H1 (cell line): Measurements from ENCODE around the gene MPST. TPM values are rescaled to one million over a fixed set of nuclear protein-coding genes. Genes with fewer than 3 reads are reported as not detected.

Source experiments
- CTCF ChIA-PET: fragments of 300-600 bp; sonication (Branson Sonifier 250); formaldehyde crosslinking; loops from one replicate; lab custom pipeline; 2021; ENCODE audit not compliant: partially characterized antibody; lab: Charles Lee
- POLR2A ChIA-PET: fragments of 300-600 bp; sonication (Branson Sonifier 250); formaldehyde crosslinking; loops from one replicate; lab custom pipeline; 2021; ENCODE audit warnings: inconsistent platforms; ENCODE audit not compliant: partially characterized antibody; lab: Charles Lee
- DNase-seq, 2 experiments: peaks; one replicate each; pipeline versions ENCODE4 v3.0.0 to v3.0.0-alpha.2; 2010 to 2022; ENCODE audit warnings: low spot score in 2 of 2, low read depth in 1 of 2, mixed read lengths in 1 of 2
- FAIRE-seq: peaks from 2 replicates; lab custom pipeline; 2011; peaks lifted over from hg19 to GRCh38; lab: Jason Lieb, UNC
- H2AFZ ChIP-seq: 2 replicates; pipeline ENCODE4 v1.8.1; 2012; ENCODE audit warnings: low read length, inconsistent platforms
- H2AK5ac ChIP-seq: 2 replicates; pipeline ENCODE4 v1.6.1; 2013; ENCODE audit warnings: low read depth, low read length
- H2BK120ac ChIP-seq: replicated peaks from 2 replicates; pipeline ENCODE3; 2013; ENCODE audit warnings: low read depth, low read length, inconsistent platforms
- H2BK12ac ChIP-seq: 2 replicates; pipeline ENCODE4 v1.6.1; 2013; ENCODE audit warnings: low read depth, low read length
- H2BK15ac ChIP-seq: 2 replicates; pipeline ENCODE4 v1.6.1; 2013; ENCODE audit warnings: low read length
- H2BK20ac ChIP-seq: 2 replicates; pipeline ENCODE4 v1.6.1; 2013; ENCODE audit warnings: low read length
- H2BK5ac ChIP-seq: 2 replicates; pipeline ENCODE4 v1.6.1; 2013; ENCODE audit warnings: low read depth, low read length
- H3K14ac ChIP-seq: 2 replicates; pipeline ENCODE4 v1.6.1; 2013; ENCODE audit warnings: inconsistent platforms; ENCODE audit not compliant: insufficient read length
- H3K18ac ChIP-seq: 2 replicates; pipeline ENCODE4 v1.6.1; 2013; ENCODE audit warnings: low read length; ENCODE audit errors: extremely low read depth
- H3K23ac ChIP-seq: 2 replicates; pipeline ENCODE4 v1.6.1; 2013; ENCODE audit warnings: inconsistent platforms; ENCODE audit not compliant: insufficient read length
- H3K23me2 ChIP-seq: 2 replicates; pipeline ENCODE4 v1.6.1; 2013; ENCODE audit warnings: low read depth, low read length
- H3K27ac ChIP-seq: 2 replicates; pipeline ENCODE4 v1.6.1; 2011; ENCODE audit warnings: low read depth, low read length, inconsistent platforms
- H3K27me3 ChIP-seq, 4 experiments: replicated peaks in 1 of 4; 1 replicate in 1 of 4; 2 replicates in 3 of 4; pipeline versions ENCODE4 v1.6.1 to v1.8.1; 2011 to 2013; ENCODE audit warnings: low read length in 3 of 4, mild to moderate bottlenecking in 3 of 4, inconsistent platforms in 2 of 4, mixed read lengths in 2 of 4, moderate library complexity in 1 of 4; ENCODE audit not compliant: control insufficient read depth in 3 of 4, insufficient read depth in 3 of 4; ENCODE audit errors: extremely low read depth in 1 of 4
- H3K36me3 ChIP-seq, 4 experiments: 2 replicates each; pipeline versions ENCODE4 v1.6.1 to v1.8.1; 2011 to 2013; ENCODE audit warnings: mild to moderate bottlenecking in 4 of 4, low read length in 3 of 4, moderate library complexity in 2 of 4, control low read depth in 1 of 4, inconsistent platforms in 1 of 4; ENCODE audit not compliant: insufficient read depth in 4 of 4, control insufficient read depth in 2 of 4
- H3K4ac ChIP-seq: replicated peaks from 2 replicates; pipeline ENCODE3; 2013; ENCODE audit warnings: low read length, low read depth, mixed read lengths, inconsistent platforms; ENCODE audit not compliant: insufficient read length
- H3K4me1 ChIP-seq, 4 experiments: replicated peaks in 1 of 4; 1 replicate in 1 of 4; 2 replicates in 3 of 4; pipeline versions ENCODE4 v1.6.1 to v1.8.1; 2011 to 2013; ENCODE audit warnings: low read length in 3 of 4, inconsistent platforms in 2 of 4, mixed read lengths in 1 of 4; ENCODE audit not compliant: insufficient read depth in 4 of 4, control insufficient read depth in 3 of 4
- H3K4me2 ChIP-seq, 2 experiments: 2 replicates each; pipeline versions ENCODE4 v1.6.1 to v1.8.1; 2011 to 2013; ENCODE audit warnings: low read depth in 2 of 2, low read length in 2 of 2, control low read depth in 1 of 2, inconsistent platforms in 1 of 2, mild to moderate bottlenecking in 1 of 2; ENCODE audit not compliant: insufficient read depth in 1 of 2
- H3K4me3 ChIP-seq, 4 experiments: fragments of 200-600, 300-600 bp in 1 of 4; sonication (generic), shearing (Covaris generic), sonication (Bioruptor Twin) in 1 of 4; 2 replicates each; pipeline versions ENCODE4 v1.5.1 to v1.8.1; 2011 to 2016; ENCODE audit warnings: low read length in 4 of 4, low read depth in 3 of 4, control low read depth in 2 of 4, inconsistent platforms in 2 of 4, mild to moderate bottlenecking in 2 of 4, mixed read lengths in 1 of 4, moderate library complexity in 1 of 4; ENCODE audit not compliant: insufficient read depth in 2 of 4; ENCODE audit errors: extremely low read depth in 1 of 4
- H3K56ac ChIP-seq: replicated peaks from 2 replicates; pipeline ENCODE3; 2013; ENCODE audit warnings: low read depth, mild to moderate bottlenecking, mixed read lengths, low read length, inconsistent platforms; ENCODE audit not compliant: insufficient read length
- H3K79me1 ChIP-seq: 2 replicates; pipeline ENCODE4 v1.6.1; 2013; ENCODE audit warnings: low read depth, low read length, control low read depth
- H3K79me2 ChIP-seq, 2 experiments: 2 replicates each; pipeline versions ENCODE4 v1.6.1 to v1.8.1; 2012 to 2013; ENCODE audit warnings: low read length in 2 of 2, mild to moderate bottlenecking in 2 of 2, inconsistent platforms in 1 of 2; ENCODE audit not compliant: insufficient read depth in 2 of 2, control insufficient read depth in 1 of 2
- H3K9ac ChIP-seq, 4 experiments: replicated peaks in 1 of 4; 1 replicate in 1 of 4; 2 replicates in 3 of 4; pipeline versions ENCODE4 v1.6.1 to v1.8.1; 2011 to 2013; ENCODE audit warnings: low read depth in 3 of 4, low read length in 3 of 4, control low read depth in 2 of 4, mild to moderate bottlenecking in 2 of 4, moderate library complexity in 2 of 4, inconsistent platforms in 1 of 4; ENCODE audit errors: extremely low read depth in 1 of 4
- H3K9me3 ChIP-seq, 2 experiments: 2 replicates each; pipeline versions ENCODE4 v1.6.1 to v1.8.1; 2012 to 2013; ENCODE audit warnings: mild to moderate bottlenecking in 2 of 2, moderate library complexity in 2 of 2, control low read depth in 1 of 2, inconsistent platforms in 1 of 2, low read depth in 1 of 2, low read length in 1 of 2, mixed read lengths in 1 of 2; ENCODE audit not compliant: insufficient read depth in 2 of 2
- H4K20me1 ChIP-seq, 2 experiments: replicated peaks in 1 of 2; 2 replicates each; pipeline versions ENCODE3 to v1.8.1; 2011 to 2013; ENCODE audit warnings: inconsistent platforms in 2 of 2, low read length in 2 of 2, mild to moderate bottlenecking in 1 of 2; ENCODE audit not compliant: insufficient read depth in 2 of 2, control insufficient read depth in 1 of 2
- H4K5ac ChIP-seq: 2 replicates; pipeline ENCODE4 v1.6.1; 2013; ENCODE audit warnings: low read length, low read depth, mixed read lengths, inconsistent platforms; ENCODE audit not compliant: insufficient read length
- H4K8ac ChIP-seq: 2 replicates; pipeline ENCODE4 v1.8.0; 2013; ENCODE audit warnings: mild to moderate bottlenecking, moderate library complexity, low read length, inconsistent platforms; ENCODE audit not compliant: insufficient read depth; ENCODE audit errors: extremely low read depth
- H4K91ac ChIP-seq: replicated peaks from 2 replicates; pipeline ENCODE3; 2013; ENCODE audit warnings: low read length, mixed read lengths, inconsistent platforms; ENCODE audit not compliant: insufficient read length
- CBX5 ChIP-seq: fragments of 300-800, 300-1000 bp; sonication (generic); IDR thresholded peaks from 2 replicates; pipeline ENCODE4 v1.7.1; 2016; ENCODE audit warnings: antibody characterized with exemption, low read length, low read depth
- JUND ChIP-seq: IDR thresholded peaks from 2 replicates; pipeline ENCODE4 v1.6.1; 2011; ENCODE audit warnings: mild to moderate bottlenecking, improper control_type of control experiment, low read length
- RXRA ChIP-seq: IDR thresholded peaks from 2 replicates; pipeline ENCODE4 v1.6.1; 2011; ENCODE audit warnings: low read depth, mild to moderate bottlenecking, low read length, moderate library complexity; ENCODE audit not compliant: insufficient read depth
- SIRT6 ChIP-seq: IDR thresholded peaks from one replicate; pipeline ENCODE4 v1.7.1; 2012; ENCODE audit warnings: low read length, inconsistent platforms
- SRF ChIP-seq: IDR thresholded peaks from 2 replicates; pipeline ENCODE4 v1.6.1; 2011; ENCODE audit warnings: mild to moderate bottlenecking, low read depth, low read length, moderate library complexity
- TCF12 ChIP-seq: IDR thresholded peaks from 2 replicates; pipeline ENCODE4 v1.6.1; 2011; ENCODE audit warnings: low read depth, mild to moderate bottlenecking, low read length
- WGBS, 2 experiments: shearing (Covaris generic) in 1 of 2; methylation state at CpG; one replicate each; pipeline versions ENCODE4 v1.1.6 to v1.1.7; 2013 to 2015; ENCODE audit warnings: low lambda C conversion rate in 2 of 2, mixed read lengths in 2 of 2, inconsistent platforms in 1 of 2, low coverage in 1 of 2, missing lambda C conversion rate in 1 of 2; ENCODE audit not compliant: insufficient replicate concordance in 2 of 2, insufficient coverage in 1 of 2, insufficient read length in 1 of 2; ENCODE audit errors: extremely low coverage in 1 of 2, missing lambda C conversion rate in 1 of 2; 5-methylcytosine and 5-hydroxymethylcytosine counted together
- polyA plus RNA-seq, 7 experiments: library from polyadenylated mRNA; depleted of rRNA in 3 of 7; stranded (reverse) in 5 of 7; unstranded in 2 of 7; fragments of >200 nt in 5 of 7; fragments of 200-250 nt in 2 of 7; gene quantifications; 1 replicate in 5 of 7; 2 replicates in 1 of 7; 4 replicates in 1 of 7; pipeline versions ENCODE4 v1.2.1 to v1.2.3, GENCODE V29; 2011 to 2013; ENCODE audit warnings: missing spikeins in 2 of 7, mixed read lengths in 2 of 7
- total RNA-seq: library from RNA; stranded (reverse); fragmentation: NEBNext Ultra II Directional; extraction: Animal tissue kit (Norgen Biotek cat#: 25700); gene quantifications from 2 replicates; pipeline ENCODE4 v1.2.1, GENCODE V29; 2021
- TF ChIP-seq, protein P1 (sequence below): IDR thresholded peaks from 2 replicates; pipeline ENCODE4 v1.6.1; 2012; ENCODE audit warnings: inconsistent platforms

Gene MPST
- total and polyA plus RNA-seq, 2 of the 8 experiments (the other 6 are each of a cell fraction or from before 2014, with no cell fraction given), result 86.0 to 124 TPM

DNA sequence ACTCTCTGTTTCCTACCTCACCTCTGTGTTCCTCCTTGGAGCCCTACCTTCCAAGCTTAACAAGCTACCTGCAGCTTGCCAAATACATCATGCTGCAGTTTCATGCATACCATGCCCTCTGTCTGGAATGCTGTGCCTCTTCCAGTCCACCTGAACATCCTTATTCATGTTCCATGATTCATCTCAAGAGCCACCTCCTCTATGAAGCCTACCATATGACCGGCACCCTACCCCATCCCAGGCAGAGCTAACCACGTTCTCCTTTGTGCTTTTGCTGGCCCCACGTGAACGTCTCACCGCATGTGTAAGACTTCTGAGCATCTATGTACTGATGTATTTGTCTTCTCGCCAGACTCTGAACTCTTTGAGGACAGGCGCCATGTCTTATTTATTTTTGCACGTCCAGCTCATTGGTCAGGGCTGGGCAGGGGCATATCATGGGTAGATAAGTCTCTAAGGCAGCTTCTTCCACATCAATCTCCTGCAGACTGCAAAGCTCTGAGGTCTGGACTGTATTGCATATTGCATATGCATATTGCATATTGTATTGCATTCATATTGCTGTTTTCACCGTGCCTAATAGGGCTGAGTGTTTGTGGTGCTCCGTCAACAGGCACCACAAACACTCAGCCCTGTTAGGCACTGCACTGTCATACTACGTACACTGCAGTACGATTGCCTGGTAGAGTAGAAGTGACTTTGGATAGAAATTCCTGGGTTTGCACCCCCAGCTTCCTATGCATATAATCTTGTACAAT is 31.3 kb upstream of the MPST start:
- no peak for FAIRE-seq
- Histone ChIP-seq H4K91ac (no peak overlapping the region), H3K4me3 (no peak overlapping the region), H3K36me3 (no peaks in the 10 kb centered on the region), H3K4ac (no peak overlapping the region), H2AK5ac (0 out of 2 replicates have a peak overlapping the region, but pooled peaks have one; percentile 24), H4K8ac (no peak overlapping the region), H3K18ac (no peak overlapping the region), H3K23me2 (no peaks in the 10 kb centered on the region), H3K14ac (no peak overlapping the region), H2BK20ac (no peak overlapping the region), H2AFZ (no peak overlapping the region), H2BK120ac (no peak overlapping the region), H3K23ac (no peak overlapping the region), H2BK5ac (no peak overlapping the region), H3K4me1 (no peaks in the 10 kb centered on the region), H4K20me1 (no peaks in the 10 kb centered on the region), H3K27ac (no peak overlapping the region), H3K56ac (no peak overlapping the region), H3K27me3 (peaks cover 0 to 3% (median 0%) of the 10 kb centered on the region in 4 experiments; a peak in 1 of 7 replicates), H4K5ac (no peak overlapping the region), H3K9me3 (peaks cover 9 to 16% of the 10 kb centered on the region in 2 experiments), H2BK15ac (no peak overlapping the region), H3K4me2 (no peak overlapping the region), H2BK12ac (no peak overlapping the region), H3K79me1 (no peaks in the 10 kb centered on the region), H3K9ac (no peak overlapping the region), H3K79me2 (no peaks in the 10 kb centered on the region)
- 91% methylated on average over 12 of the region's 12 CpGs; no CpG with 5 or more reads in 1 of the 2 experiments for WGBS, 2 experiments
- ChIA-PET POLR2A (interaction anchor here (1.5 kb wide), 1 partner anchor 31 kb away, joined by 5 read pairs; the partner anchor contains the start of gene TST), CTCF (interaction anchor here (0.6 to 2.8 kb wide), 15 partner anchors 7 to 196 kb away, joined by 3 to 26 read pairs (median 3); no protein-coding TSS in a partner anchor)
- DNase-seq, result no peak
- no peak for TF ChIP-seq JUND
- no peak for TF ChIP-seq RXRA
- TF ChIP-seq CBX5, result no peak
- no peak for TF ChIP-seq SIRT6
- TF ChIP-seq, protein P1, sequence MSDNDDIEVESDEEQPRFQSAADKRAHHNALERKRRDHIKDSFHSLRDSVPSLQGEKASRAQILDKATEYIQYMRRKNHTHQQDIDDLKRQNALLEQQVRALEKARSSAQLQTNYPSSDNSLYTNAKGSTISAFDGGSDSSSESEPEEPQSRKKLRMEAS, result no peak
- TF ChIP-seq SRF, result no peak
- no peak for TF ChIP-seq TCF12
